Measurements from ENCODE around the gene VAT1L.

The VAT1L gene

GRCh38 chr16:77895962-77896361 is 107.6 kb downstream of the VAT1L start:
- no peak overlapping the region for H3K4me3 ChIP-seq (ENCODE audit: low read depth, low read length)
- no peak for DNase-seq (ENCODE audit: low read depth)

- no peak for DNase-seq (ENCODE audit: low read depth)
- no peak overlapping the region for H3K4me3 ChIP-seq (ENCODE audit: low read depth, low read length)
Observed at GRCh38 chr16:77896415-77897128, 108.2 kb downstream of the VAT1L start.

- peak; percentile 34 for DNase-seq (ENCODE audit: low read depth)
- H3K4me3 ChIP-seq (ENCODE audit: low read depth, low read length) = no peak overlapping the region
Observed at GRCh38 chr16:77897129-77897437, 108.7 kb downstream of the VAT1L start.

- DNase-seq (ENCODE audit: low read depth) = no peak
- no peak overlapping the region for H3K4me3 ChIP-seq (ENCODE audit: low read depth, low read length)
Observed at GRCh38 chr16:77897831-77898605, 109.7 kb downstream of the VAT1L start.

GRCh38 chr16:77898671-77899211 is 110.4 kb downstream of the VAT1L start:
- H3K4me3 ChIP-seq (ENCODE audit: low read depth, low read length) = no peak overlapping the region
- peak; percentile 17 for DNase-seq (ENCODE audit: low read depth)

- no peak overlapping the region for H3K4me3 ChIP-seq (ENCODE audit: low read depth, low read length)
- no peak for DNase-seq (ENCODE audit: low read depth)
Observed at GRCh38 chr16:77899416-77899815, 111.1 kb downstream of the VAT1L start.

GRCh38 chr16:77905374-77905920 is 117.1 kb downstream of the VAT1L start:
- no peak overlapping the region for H3K4me3 ChIP-seq (ENCODE audit: low read depth, low read length)
- DNase-seq (ENCODE audit: low read depth) = no peak

GRCh38 chr16:77910021-77910420 is 121.7 kb downstream of the VAT1L start:
- H3K4me3 ChIP-seq (ENCODE audit: low read depth, low read length) = no peak overlapping the region
- no peak for DNase-seq (ENCODE audit: low read depth)

GRCh38 chr16:77912617-77913016 is 124.3 kb downstream of the VAT1L start:
- H3K4me3 ChIP-seq (ENCODE audit: low read depth, low read length) = no peak overlapping the region
- no peak for DNase-seq (ENCODE audit: low read depth)

- DNase-seq (ENCODE audit: low read depth) = no peak
- no peak overlapping the region for H3K4me3 ChIP-seq (ENCODE audit: low read depth, low read length)
Observed at GRCh38 chr16:77913738-77914253, 125.4 kb downstream of the VAT1L start.

- no peak overlapping the region for H3K4me3 ChIP-seq (ENCODE audit: low read depth, low read length)
- DNase-seq (ENCODE audit: low read depth) = no peak
Observed at GRCh38 chr16:77916111-77916510, 127.7 kb downstream of the VAT1L start.

- DNase-seq (ENCODE audit: low read depth) = no peak
- H3K4me3 ChIP-seq (ENCODE audit: low read depth, low read length) = no peak overlapping the region
Observed at GRCh38 chr16:77917971-77918370, 129.6 kb downstream of the VAT1L start.

GRCh38 chr16:77918809-77919707 is 130.7 kb downstream of the VAT1L start:
- no peak overlapping the region for H3K4me3 ChIP-seq (ENCODE audit: low read depth, low read length)
- DNase-seq (ENCODE audit: low read depth) = peak; percentile 9

GRCh38 chr16:77919761-77920415 is 131.5 kb downstream of the VAT1L start:
- no peak overlapping the region for H3K4me3 ChIP-seq (ENCODE audit: low read depth, low read length)
- DNase-seq (ENCODE audit: low read depth) = no peak

GRCh38 chr16:77920984-77921383 is 132.6 kb downstream of the VAT1L start:
- no peak overlapping the region for H3K4me3 ChIP-seq (ENCODE audit: low read depth, low read length)
- no peak for DNase-seq (ENCODE audit: low read depth)

GRCh38 chr16:77922228-77922754 is 133.9 kb downstream of the VAT1L start:
- H3K4me3 ChIP-seq (ENCODE audit: low read depth, low read length) = no peak overlapping the region
- DNase-seq (ENCODE audit: low read depth) = no peak

GRCh38 chr16:77925531-77925930 is 137.2 kb downstream of the VAT1L start:
- no peak for DNase-seq (ENCODE audit: low read depth)
- H3K4me3 ChIP-seq (ENCODE audit: low read depth, low read length) = no peak overlapping the region

GRCh38 chr16:77928096-77928495 is 139.7 kb downstream of the VAT1L start:
- no peak overlapping the region for H3K4me3 ChIP-seq (ENCODE audit: low read depth, low read length)
- DNase-seq (ENCODE audit: low read depth) = no peak

- H3K4me3 ChIP-seq (ENCODE audit: low read depth, low read length) = no peak overlapping the region
- DNase-seq (ENCODE audit: low read depth) = no peak
Observed at GRCh38 chr16:77929004-77929403, 140.6 kb downstream of the VAT1L start.
